Transverse colon (tissue), 4 donors: ENCODE measurements around the gene ACIN1. TPM values are rescaled to one million over a fixed set of nuclear protein-coding genes. Genes with fewer than 3 reads are reported as not detected.

Experiments
- DNase-seq: peaks from one replicate; pipeline ENCODE4 v3.0.0-alpha.2; 2019
- H3K27ac ChIP-seq, 4 donors: fragments of 200-600 bp; sonication (generic); 2 replicates each; pipeline ENCODE4 v1.5.1; 2016 to 2018; ENCODE audit warnings: inconsistent platforms in 4 of 4
- H3K27me3 ChIP-seq: fragments of 200-600 bp; sonication (generic); 2 replicates; pipeline ENCODE4 v1.5.1; 2017; ENCODE audit warnings: inconsistent platforms
- H3K36me3 ChIP-seq, 4 donors: fragments of 200-600 bp; sonication (generic); 2 replicates each; pipeline ENCODE4 v1.5.1; 2017 to 2019; ENCODE audit warnings: inconsistent platforms in 4 of 4
- H3K4me1 ChIP-seq, 4 donors: fragments of 200-600 bp; sonication (generic); 2 replicates each; pipeline ENCODE4 v1.5.1; 2017 to 2020; ENCODE audit warnings: inconsistent platforms in 4 of 4
- H3K4me3 ChIP-seq, 4 donors: fragments of 200-600 bp; sonication (generic); 1 replicate in 1 of 4; 2 replicates in 3 of 4; pipeline versions ENCODE4 v1.5.1 to v1.6.1; 2017 to 2019; ENCODE audit warnings: inconsistent platforms in 4 of 4
- H3K9me3 ChIP-seq, 2 donors: fragments of 200-600 bp; sonication (generic); 2 replicates each; pipeline ENCODE4 v1.5.1; 2017 to 2019; ENCODE audit warnings: inconsistent platforms in 2 of 2
- CTCF ChIP-seq, 5 experiments: fragments of 200-600 bp in 3 of 5; fragments of 450-650 bp in 2 of 5; sonication (generic) in 3 of 5; IDR thresholded peaks; 1 replicate in 2 of 5; 2 replicates in 3 of 5; pipeline ENCODE4 v1.5.1; 2016 to 2017; ENCODE audit warnings: antibody characterized with exemption in 5 of 5, inconsistent platforms in 3 of 5, mild to moderate bottlenecking in 2 of 5, moderate library complexity in 1 of 5
- EP300 ChIP-seq: sonication (generic); formaldehyde crosslinking; IDR thresholded peaks from one replicate; pipeline ENCODE4 v1.6.1; 2017; ENCODE audit warnings: antibody characterized with exemption, low read depth
- POLR2A ChIP-seq: fragments of 450-650 bp; IDR thresholded peaks from one replicate; pipeline ENCODE4 v1.6.1; 2016; ENCODE audit warnings: antibody characterized with exemption, mild to moderate bottlenecking, moderate library complexity
- POLR2AphosphoS5 ChIP-seq, 3 donors: sonication (generic); formaldehyde crosslinking; IDR thresholded peaks; one replicate each; pipeline ENCODE4 v1.6.1; 2016; ENCODE audit warnings: antibody characterized with exemption in 3 of 3
- WGBS, 2 donors: methylation state at CpG; one replicate each; pipeline ENCODE4 v1.1.5; 2018; ENCODE audit warnings: low coverage in 1 of 2; 5-methylcytosine and 5-hydroxymethylcytosine counted together
- in situ Hi-C, 4 donors: fragments of 200-750 bp; cut with MboI; loops; one replicate each; pipeline versions ENCODE4 v1.15.0 to v1.15.1; 2017; ENCODE audit warnings: low sequenced_read_pairs in 3 of 4, low pct_ligation_motif_present in 1 of 4, low pct_unique_long_range_greater_than_20kb in 1 of 4
- intact Hi-C: fragments of 100-400 bp; cut with DNase I; formaldehyde crosslinking; loops from one replicate; pipeline ENCODE4 v1.15.1; 2023; ENCODE audit warnings: low total_unique reads
- total RNA-seq, 4 donors: library from RNA; depleted of rRNA; stranded (reverse); fragments of >200 nt; gene quantifications; one replicate each; pipeline ENCODE4 v1.1.0, GENCODE V29; 2016

The ACIN1 gene
- total RNA-seq, 4 donors from 2014 or later = 137 to 303 (median 222) TPM

DNA sequence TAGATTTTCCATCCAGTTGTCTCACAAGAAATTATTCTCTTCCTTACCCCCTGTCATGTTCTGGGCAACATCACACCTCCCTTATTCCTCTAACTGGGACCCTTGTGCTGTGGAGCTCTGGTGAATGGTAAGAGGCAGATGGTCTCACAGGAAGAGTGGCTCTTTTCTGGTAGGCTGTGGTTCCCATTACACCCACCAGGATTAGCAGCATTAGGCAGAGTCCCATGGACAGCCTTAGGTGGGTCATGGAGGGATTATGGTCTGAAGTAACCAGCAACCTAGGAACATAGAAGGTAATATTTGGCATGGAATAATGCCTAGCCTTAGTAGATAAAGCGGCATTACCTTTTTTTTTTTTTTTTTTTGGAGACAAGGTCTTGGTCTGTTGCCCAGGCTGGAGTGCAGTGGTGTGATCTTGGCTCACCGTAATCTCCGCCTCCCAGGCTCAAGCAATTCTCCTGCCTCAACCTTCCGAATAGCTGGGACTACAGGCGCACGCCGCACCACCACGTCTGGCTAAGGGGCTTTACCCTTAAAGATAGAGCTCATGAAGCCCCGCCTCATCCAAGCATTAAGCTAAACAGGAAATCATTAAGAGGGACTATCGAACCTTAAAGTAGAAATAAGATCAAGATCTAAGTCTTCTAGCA lies 4.4 kb upstream of the ACIN1 start:
- Histone ChIP-seq H3K27ac (no peak overlapping the region), H3K36me3 (peaks cover 0 to 6% (median 2%) of the 10 kb centered on the region in 4 donors), H3K4me1 (peaks cover 10 to 14% (median 12%) of the 10 kb centered on the region in 4 donors), H3K9me3 (no peaks in the 10 kb centered on the region), H3K27me3 (no peaks in the 10 kb centered on the region), H3K4me3 (no peak overlapping the region)
- DNase-seq = no peak
- intact Hi-C loops (no loop called here), in situ Hi-C loops (no loop called here)
- WGBS, 2 donors = 86% methylated on average over 10 of the region's 10 CpGs; no CpG with 5 or more reads in 1 of the 2 donors
- TF ChIP-seq EP300 (no peak), POLR2A (no peak)

GRCh38 chr14:23097786-23098185 lies 2.9 kb upstream of the ACIN1 start:
- H3K27me3 ChIP-seq = no peaks in the 10 kb centered on the region
- no peak overlapping the region for H3K27ac ChIP-seq
- intact Hi-C loops = no loop called here
- peaks cover 0 to 9% (median 3%) of the 10 kb centered on the region in 4 donors for H3K36me3 ChIP-seq
- H3K4me1 ChIP-seq = peaks cover 15 to 28% (median 23%) of the 10 kb centered on the region in 4 donors
- WGBS, 2 donors = 78 to 90% methylated on average over 3 to 7 of the region's 7 CpGs
- H3K9me3 ChIP-seq = no peaks in the 10 kb centered on the region
- DNase-seq = no peak
- H3K4me3 ChIP-seq = no peak overlapping the region
- in situ Hi-C loops = no loop called here
- no peak for TF ChIP-seq POLR2A
- TF ChIP-seq EP300 = no peak
- no peak for TF ChIP-seq POLR2AphosphoS5 (IDR thresholded peaks at IDR 0.05)
- TF ChIP-seq CTCF (IDR thresholded peaks at IDR 0.05) = no peak

GRCh38 chr14:23095196-23096108 lies 516 bp upstream of the ACIN1 start, which contains the start of gene C14orf119:
Gene C14orf119, plus strand, starts transcription at chr14:23095505. Its CDS starts 2,154 bp downstream, at chr14:23097659.
- intact Hi-C loops = no loop called here
- Histone ChIP-seq H3K4me3 (peak within 1 kb of the TSS; percentile 65 to 93 (median 84)), H3K36me3 (peaks cover 0 to 29% (median 8%) of the 10 kb centered on the region in 4 donors), H3K9me3 (no peaks in the 10 kb centered on the region), H3K27me3 (no peaks in the 10 kb centered on the region), H3K4me1 (peaks cover 22 to 39% (median 26%) of the 10 kb centered on the region in 4 donors), H3K27ac (peak within 1 kb of the TSS; percentile 94 to 100 (median 98))
- TF ChIP-seq CTCF (IDR thresholded peaks at IDR 0.05) (no peak), EP300 (no peak), POLR2A (peak; percentile 83), POLR2AphosphoS5 (IDR thresholded peaks at IDR 0.05) (peak; percentile 88 to 89 (median 89))
- peak; percentile 100 for DNase-seq
- WGBS, 2 donors = 0 to 1% methylated on average over 19 to 46 of the region's 46 CpGs
- in situ Hi-C loops = no loop called here

DNA sequence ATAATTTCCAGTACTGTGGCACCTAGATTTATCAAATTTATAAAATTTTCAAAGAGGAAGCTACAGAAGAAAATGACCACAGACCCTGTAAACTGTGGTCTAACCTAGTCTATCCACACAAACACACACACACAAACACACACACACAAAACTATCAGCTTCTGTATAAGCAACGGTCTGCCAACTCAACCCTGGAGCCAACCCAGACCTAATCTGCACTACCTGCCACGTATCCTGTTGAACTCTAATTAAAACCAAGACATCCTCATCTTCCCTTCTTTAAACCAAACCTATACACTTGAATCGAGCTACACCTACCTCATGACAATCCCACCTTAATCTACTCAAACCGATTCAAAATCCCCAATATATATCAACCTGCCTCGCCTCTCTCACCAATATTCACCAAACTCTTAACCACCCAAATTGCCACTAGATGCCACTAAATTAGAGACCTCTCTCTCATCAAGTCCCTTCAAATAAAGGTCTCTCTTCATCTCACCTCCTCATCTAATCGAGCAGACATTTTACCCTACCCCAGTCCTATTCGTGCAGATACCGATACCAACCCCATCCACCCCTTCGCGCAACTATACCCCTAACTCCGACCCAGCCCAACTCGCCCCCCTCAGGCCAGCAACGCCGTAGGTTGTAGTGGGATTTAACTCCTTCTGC lies 808 bp downstream of the ACIN1 start:
- in situ Hi-C loops (no loop called here), intact Hi-C loops (no loop called here)
- Histone ChIP-seq H3K27me3 (no peaks in the 10 kb centered on the region), H3K36me3 (peaks cover 0 to 43% (median 15%) of the 10 kb centered on the region in 4 donors), H3K27ac (peak overlapping the region; percentile 94 to 100 (median 98)), H3K4me1 (peaks cover 22 to 39% (median 26%) of the 10 kb centered on the region in 4 donors), H3K4me3 (peak overlapping the region; percentile 53 to 86 (median 70)), H3K9me3 (no peaks in the 10 kb centered on the region)
- TF ChIP-seq CTCF (IDR thresholded peaks at IDR 0.05) = no peak
- WGBS, 2 donors = 1 to 3% methylated on average over 13 to 14 of the region's 14 CpGs
- no peak for DNase-seq
